HG03175 (cell line): ENCODE results near the gene HIRIP3.
"Not testable (repeated sequence)": the region's sequence is repeated elsewhere in the genome, so short reads cannot be mapped to it uniquely, and the experiment has no call there.

Experiments
- ATAC-seq: cut with Tn5 transposase; IDR thresholded peaks from one replicate; pipeline ENCODE4 v1.9.1; 2021; ENCODE audit warnings: mild to moderate bottlenecking, moderate library complexity; ENCODE audit not compliant: unreplicated experiment

The HIRIP3 gene, protein sequence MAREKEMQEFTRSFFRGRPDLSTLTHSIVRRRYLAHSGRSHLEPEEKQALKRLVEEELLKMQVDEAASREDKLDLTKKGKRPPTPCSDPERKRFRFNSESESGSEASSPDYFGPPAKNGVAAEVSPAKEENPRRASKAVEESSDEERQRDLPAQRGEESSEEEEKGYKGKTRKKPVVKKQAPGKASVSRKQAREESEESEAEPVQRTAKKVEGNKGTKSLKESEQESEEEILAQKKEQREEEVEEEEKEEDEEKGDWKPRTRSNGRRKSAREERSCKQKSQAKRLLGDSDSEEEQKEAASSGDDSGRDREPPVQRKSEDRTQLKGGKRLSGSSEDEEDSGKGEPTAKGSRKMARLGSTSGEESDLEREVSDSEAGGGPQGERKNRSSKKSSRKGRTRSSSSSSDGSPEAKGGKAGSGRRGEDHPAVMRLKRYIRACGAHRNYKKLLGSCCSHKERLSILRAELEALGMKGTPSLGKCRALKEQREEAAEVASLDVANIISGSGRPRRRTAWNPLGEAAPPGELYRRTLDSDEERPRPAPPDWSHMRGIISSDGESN

GRCh38 chr16:29995324-29995910, at the start of gene HIRIP3:
TSS of gene HIRIP3 (minus strand) at chr16:29995617. CDS start at chr16:29995605, 12 bp downstream.
- peak; percentile 58 for ATAC-seq

GRCh38 chr16:30041841-30042240, 46.4 kb upstream of the HIRIP3 start:
- no peak for ATAC-seq

DNA sequence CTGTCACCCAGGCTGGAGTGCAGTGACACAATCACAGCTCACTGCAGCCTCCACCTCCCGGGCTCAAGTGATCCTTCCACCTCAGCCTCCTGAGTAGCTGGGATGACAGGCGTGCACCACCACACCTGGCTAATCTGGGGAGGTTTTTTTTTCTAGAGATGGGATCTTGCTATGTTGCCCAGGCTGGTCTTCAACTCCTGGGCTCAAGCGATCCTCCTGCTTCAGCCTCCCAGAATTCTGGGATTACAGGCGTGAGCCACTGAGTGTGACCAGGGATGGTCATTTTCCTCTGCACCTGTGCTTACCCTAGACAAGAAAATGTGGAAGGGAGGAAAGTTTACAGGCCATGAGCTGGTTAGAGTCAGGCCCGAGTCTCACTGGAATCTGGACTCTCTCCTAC, 45.3 kb upstream of the HIRIP3 start:
- not testable (repeated sequence) for ATAC-seq

GRCh38 chr16:30040221-30040620, 44.8 kb upstream of the HIRIP3 start:
- ATAC-seq, result no peak

DNA sequence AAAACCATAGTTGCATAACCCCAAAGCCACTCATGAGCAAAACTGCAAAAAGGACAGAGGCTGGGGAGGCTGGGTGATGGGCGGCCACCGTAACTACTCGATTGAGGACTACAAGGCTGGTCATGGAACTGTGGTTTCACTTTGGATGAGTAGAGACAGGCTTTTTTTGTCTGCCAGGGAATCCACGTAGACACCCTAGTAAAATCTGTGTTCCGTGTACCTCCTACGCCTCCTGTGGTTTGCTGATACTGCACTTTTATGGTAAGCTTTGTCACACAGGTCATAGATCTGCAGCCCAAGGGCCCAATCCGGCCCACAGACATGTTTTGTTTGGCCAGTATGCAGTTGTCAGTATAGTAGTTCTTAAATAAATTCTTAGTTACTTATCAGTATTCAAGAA, 37.9 kb upstream of the HIRIP3 start:
- ATAC-seq, result no peak

DNA sequence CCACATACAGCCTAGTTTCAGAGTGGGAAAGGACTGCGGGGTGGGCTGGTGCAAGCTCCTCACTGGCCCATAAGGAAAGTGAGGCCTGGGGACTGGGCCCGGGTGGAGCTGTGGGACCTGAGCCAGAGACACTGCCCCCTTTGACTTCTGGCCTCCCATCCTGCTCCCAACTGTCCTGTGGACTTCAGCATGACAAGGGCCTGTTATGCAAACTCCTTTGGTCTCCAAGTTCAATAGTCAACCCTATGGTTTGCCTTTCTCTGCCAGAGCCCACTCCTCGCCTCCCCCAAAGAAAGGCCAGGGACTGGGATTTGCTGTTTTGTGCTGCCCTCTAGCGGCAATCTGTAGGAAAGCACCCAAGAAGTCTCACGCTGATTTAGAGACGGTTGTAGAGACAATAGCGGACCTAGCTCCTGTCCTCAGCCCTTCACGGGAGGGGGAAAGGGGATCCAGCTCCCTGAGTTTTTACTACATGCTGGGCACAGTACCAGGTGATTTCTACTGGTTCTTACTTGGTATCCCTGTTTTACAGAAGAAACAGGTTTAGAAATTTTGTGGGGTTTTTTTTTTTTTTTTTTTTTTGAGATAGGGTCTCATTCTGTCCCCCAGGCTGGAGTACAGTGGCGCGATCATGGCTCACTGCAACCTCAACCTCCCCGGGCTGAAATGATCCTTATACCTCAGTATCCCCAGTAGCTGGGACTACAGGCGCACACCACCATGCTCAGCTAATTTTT, 36.8 kb upstream of the HIRIP3 start:
- no peak for ATAC-seq

DNA sequence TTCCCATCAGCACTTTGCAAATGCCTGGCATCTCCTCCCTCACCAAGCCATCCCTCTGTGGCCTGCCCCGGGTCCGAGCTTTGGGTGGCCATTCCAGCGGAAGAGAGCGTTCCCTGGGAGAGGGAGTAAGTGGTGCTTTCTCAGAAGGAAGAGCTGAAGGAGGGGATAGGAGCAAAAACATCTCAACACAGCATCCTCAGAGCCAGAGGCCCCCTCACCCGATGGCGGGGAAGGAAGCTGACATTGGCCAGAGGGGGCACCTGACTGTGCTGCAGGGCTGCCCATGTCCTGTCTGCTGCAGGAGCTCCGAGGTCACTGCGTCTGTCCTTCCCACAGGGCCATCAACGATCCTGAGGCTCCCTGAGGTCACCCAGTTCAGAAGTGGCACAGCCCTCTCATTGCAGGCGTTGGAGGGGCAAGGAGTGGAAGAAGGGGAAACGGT, 36.1 kb upstream of the HIRIP3 start:
- ATAC-seq, result no peak

DNA sequence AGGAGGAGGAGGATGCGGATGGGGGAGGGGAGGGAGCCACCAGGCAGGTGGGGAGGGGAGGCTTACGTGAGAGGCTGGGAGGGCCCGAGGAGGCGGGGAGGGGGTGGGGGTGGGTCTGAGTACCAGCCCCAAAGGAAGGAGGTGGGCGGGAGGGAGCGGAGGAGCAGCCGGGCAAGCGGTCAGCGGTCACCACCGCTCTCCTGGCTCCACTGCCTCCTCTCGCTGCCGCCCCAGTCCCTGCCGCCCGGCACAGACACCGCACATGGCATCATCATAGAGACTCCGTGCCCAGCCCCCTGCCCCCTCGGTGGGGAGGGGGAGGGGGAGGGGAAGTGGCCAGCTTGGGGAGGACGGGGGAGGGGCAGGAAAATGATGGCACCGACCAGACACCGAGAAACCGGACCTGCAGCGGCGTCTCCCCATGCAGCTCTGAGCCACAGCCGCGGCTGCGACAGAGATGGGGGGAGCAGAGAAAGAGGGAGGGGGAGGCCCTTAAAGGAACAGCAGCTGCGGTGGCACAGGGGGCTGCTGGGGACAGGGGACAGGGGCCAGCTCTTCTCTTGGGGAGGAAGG, 35.5 kb upstream of the HIRIP3 start, which contains the start of gene TLCD3B:
Gene TLCD3B, minus strand, starts transcription at position 431 of the 573 bp plus-strand sequence. CDS start 744 bp downstream, outside the sequence.
- ATAC-seq, result no peak

- no peak for ATAC-seq
Observed at GRCh38 chr16:30030011-30030685, 34.7 kb upstream of the HIRIP3 start.

- no peak for ATAC-seq
Observed at GRCh38 chr16:30028438-30029076, 33.1 kb upstream of the HIRIP3 start.

GRCh38 chr16:30027588-30028437, 32.4 kb upstream of the HIRIP3 start:
- no peak for ATAC-seq

GRCh38 chr16:30026449-30026848, 31.0 kb upstream of the HIRIP3 start:
- no peak for ATAC-seq

DNA sequence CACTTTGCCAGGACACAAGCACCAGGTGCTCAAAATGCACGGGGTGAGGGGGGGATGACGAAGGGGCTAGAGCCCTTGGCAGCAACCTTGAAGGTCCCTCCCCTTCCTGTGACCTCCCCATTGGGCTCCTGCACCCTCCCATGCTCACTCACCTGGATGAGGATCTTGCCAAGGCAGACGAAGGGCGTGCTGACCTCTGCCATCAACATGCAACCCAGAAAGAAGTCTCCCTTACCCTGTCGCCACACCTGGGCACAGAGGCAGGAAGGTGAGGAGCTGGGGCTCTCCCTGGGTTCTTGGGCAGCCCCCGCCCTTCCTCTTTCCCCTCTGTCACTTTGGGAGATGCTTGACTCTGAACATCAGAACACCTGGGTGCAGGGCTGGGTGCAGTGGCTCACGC, 30.2 kb upstream of the HIRIP3 start:
- no peak for ATAC-seq

- no peak for ATAC-seq
Observed at GRCh38 chr16:30025156-30025555, 29.7 kb upstream of the HIRIP3 start.

DNA sequence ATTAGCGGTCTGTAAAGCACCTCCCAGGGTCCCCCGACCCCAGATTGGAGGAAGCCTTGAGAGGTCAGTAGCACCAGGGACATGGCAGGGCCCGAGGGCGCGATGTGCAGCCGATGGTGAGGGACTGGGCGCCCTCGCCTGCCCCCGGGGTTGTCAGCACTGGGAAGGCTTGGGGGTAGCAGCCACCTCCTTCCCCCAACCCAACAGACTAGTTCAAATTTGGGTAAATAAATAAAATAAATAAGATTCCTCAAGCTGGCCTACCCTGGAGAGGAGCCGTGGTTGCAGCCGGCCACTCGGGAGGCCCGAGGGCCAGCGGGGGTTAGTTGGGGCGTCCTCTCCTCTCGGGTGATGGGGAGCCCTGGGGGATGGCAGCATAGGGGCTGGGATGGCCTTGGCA, 29.0 kb upstream of the HIRIP3 start:
- ATAC-seq, result no peak

GRCh38 chr16:30023586-30023985, 28.2 kb upstream of the HIRIP3 start:
- ATAC-seq, result no peak

DNA sequence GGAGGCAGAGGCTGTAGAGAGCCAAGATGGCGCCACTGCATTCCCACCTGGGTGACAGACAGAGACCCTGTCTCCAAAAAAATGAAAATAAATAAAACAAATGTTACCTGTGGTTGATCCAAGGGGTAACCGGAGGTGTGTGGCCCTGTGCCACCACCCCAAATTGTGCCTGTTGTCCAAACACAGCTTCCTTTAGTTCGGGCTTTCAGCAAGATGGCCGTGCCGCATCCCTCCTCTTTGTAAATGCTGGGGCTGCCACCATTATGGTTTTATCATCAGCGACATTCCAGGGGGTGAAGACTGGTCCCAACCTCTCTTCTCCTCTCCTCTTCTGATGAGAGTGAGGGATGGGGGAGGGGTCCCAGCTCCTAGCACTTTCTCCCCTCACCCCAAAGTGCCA, 27.5 kb upstream of the HIRIP3 start, which contains the start of gene C16orf92:
Gene C16orf92, plus strand, starts transcription at position 312 of the 400 bp plus-strand sequence. CDS start 143 bp downstream, outside the sequence.
- no peak for ATAC-seq

DNA sequence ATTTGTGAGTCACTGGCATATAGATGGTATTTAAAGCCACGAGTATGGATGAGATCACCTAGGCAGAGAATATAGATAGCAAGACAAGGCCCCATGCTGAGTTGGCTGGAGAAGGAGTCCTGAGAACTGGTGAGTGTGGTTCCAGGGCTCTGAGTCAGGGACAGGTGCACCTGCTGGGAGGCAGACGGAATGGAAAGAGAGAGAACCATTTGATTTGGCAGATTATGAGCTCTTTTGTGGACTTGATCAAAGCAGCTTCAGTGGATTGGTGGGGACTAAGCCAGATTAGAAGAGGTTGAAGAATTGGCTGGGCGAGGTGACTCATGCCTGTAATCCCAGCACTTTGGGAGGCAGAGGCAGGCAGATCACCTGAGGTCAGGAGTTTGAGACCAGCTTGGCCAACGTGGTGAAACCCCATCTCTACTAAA, 23.3 kb upstream of the HIRIP3 start:
- ATAC-seq, result no peak

- not testable (repeated sequence) for ATAC-seq
Observed at GRCh38 chr16:30017937-30018336, 22.5 kb upstream of the HIRIP3 start.
